GM21528 (cell line): Measurements from ENCODE around the gene CPNE6.

Experiments
- ATAC-seq: cut with Tn5 transposase; IDR thresholded peaks from one replicate; pipeline ENCODE4 v1.9.1; 2021; ENCODE audit warnings: mild to moderate bottlenecking, moderate library complexity; ENCODE audit not compliant: unreplicated experiment, low FRiP score

CPNE6 gene

DNA sequence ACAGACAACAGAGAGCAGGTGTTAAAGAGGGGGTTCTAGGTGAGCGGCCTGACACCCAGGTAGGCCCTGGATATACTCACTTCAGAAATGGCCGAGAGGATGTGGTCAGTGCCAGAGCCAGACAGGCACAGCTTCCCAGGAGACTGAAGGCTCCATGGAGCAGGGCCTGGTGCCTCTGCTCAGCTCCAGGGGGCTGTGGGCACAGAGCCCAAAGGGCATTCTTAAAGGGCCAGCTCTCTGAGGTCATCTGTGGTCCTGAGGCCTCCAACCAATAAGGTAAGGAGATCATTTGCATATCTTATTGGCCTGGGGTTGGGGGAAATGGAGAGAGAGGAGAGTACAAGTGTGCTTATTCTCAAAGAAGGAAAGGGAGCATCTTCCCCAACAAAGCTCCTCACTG lies 13.1 kb downstream of the CPNE6 start:
- ATAC-seq, result no peak

DNA sequence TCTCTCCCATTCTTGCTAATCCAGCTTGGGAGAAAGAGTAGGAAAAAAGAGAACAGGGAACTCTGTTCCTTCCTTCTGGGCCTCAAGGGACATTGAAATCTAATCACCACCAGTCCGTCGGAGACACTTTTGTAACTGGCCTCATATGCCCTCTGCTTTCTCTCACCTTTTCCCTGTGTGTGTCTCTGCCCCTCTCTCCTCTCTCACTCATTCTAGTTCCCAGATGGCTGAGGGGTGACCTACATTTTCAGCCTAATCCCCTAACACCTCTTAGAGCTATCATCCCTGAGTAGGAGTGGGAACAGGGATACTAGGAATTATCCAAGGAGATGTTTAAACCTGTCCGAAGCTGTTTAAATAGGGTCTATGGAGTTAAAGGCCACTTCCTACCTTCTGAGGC lies 13.9 kb downstream of the CPNE6 start:
- ATAC-seq, result no peak

DNA sequence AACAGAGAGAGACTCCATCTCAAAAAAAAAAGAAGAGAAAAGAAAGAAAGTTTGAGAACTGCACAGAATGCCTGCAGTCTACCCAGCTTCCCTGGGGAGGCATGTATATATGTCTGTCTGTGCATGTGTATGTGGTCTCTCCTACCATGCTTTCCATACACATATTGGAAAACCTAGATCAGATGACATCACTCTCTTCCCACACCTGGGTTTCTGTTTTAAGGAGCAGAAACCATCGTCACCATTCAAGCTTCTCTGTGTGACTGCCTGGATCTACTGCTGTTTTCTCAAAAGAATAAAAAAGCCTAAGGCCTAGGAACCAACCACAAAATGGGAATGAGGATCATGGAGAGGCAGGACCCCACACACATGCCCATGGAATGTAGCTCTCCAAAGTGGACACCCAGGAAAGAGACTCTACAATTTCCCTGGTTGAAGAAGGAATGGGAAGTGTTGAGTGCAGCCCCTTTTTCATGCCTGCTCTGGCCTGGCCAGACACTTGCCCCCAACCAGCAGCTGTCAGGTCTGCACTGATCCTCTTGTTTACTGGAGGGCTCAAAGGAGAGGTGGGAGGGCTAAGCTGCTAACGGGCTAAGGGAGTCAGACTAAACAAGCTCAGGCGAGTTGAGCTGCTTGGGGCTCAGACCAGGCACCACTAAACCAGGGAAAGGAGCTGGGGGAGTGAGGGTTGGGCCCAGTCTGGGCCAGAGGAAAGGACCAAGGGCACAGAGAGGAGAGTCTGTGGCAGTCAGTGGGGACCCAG lies 15.0 kb downstream of the CPNE6 start:
- ATAC-seq, result no peak

DNA sequence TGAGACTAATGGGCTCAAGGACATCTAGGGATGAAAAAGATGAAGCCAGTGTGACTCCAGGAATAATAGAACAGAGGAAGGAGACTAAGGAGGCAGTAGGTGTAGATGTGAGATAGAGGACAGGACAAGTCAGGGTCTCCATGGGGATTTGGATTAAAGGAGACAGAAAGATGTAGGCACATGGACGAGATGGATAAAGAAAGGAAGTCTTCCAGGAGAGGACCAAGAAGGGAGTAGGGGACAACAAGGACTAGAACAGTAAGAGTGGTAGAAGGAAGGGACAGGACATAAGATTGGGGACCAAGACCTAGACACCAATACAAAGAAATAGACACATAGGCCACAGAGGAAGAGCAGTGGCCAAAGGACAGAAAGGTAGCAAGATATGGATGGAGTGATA lies 15.6 kb downstream of the CPNE6 start:
- no peak for ATAC-seq

DNA sequence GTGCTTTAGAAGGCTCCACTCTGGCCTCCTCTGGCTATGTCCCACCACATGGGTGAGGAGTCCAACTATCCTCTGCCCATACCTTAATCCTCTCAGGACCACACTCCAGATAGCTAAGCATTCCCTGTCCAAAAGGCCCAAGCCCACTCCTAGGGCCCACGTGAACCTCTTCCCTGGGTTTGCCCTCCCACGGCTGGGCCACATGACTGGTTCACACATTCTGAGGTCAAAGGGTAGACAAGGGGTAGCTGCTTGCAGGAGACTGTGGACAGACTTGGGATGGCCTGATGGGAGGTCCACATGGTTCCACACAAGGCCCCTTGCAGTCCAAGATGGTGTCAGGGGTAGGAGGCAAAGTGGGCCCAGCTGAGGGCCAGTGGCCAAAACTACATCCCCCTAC lies 16.7 kb downstream of the CPNE6 start:
- ATAC-seq, result no peak

DNA sequence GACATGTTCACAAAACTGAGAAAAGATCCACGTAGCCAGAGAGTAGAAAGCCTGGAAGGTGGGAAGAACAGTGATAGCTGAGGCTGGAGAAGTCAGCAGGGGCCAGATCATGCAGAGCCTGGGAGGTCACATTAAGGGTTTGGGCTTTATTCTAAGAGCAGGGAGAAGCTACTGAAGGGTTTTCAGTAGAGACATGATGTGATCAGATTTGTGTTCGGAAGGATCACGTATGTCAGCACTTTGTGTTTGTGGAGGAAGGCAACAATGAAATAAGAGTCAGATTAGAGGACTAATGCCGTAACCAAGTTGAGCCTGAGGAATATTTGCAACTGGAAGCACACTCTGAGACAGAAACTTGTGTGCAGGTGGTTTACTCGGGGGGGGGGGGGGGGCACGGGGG lies 18.5 kb downstream of the CPNE6 start:
- no peak for ATAC-seq

DNA sequence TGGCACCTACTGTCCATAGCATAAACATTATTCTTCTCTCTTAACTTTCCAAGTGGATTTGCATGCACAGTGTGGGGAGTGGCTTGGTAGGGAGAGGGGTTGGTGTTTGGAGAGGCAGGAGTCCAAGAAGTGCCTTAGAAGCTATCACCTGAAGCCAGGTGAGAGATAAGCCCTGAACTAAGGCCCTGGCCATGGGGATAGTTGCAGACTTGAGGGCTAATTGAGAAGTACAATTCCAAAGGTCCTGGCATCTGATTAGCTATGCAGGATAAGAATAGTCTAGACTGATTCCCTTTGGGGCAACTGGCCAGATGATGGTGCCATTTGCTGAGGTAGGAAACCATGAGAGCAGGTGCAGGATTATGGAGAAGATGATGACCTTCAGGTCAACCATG lies 20.7 kb downstream of the CPNE6 start:
- ATAC-seq, result no peak

DNA sequence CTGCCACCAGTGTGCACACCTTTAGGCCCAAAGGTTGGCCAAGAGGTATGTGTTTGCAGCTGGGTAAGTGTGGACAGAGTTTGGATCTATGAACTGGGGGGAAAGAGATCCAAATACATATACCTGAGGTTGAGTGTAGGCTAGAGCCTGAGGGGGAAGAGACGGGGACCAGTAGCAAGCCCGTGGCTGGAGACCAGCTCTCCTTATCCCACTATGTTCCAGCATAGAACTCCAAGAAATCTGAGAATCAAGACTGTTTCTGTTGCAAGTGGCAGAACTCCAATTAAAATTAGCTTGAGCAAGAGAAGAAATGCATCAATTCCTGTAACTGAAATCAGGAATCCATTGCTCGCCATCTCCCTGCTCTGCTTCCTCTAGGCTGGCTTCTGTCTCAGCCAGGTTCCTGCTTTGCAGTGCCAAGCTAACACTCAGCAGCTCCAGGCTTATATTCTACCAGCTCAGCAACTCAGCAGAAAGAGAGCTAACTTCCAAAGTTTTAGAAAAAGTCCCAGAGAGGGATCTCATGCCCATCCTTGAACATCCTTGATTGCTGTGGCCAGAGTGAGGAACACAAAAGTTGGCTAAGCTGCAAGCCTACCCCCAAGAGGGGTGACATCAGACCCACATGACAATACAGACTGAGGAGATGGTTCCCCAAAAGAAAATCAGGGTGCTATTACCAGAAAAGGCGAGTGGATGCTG lies 21.3 kb downstream of the CPNE6 start:
- no peak for ATAC-seq

DNA sequence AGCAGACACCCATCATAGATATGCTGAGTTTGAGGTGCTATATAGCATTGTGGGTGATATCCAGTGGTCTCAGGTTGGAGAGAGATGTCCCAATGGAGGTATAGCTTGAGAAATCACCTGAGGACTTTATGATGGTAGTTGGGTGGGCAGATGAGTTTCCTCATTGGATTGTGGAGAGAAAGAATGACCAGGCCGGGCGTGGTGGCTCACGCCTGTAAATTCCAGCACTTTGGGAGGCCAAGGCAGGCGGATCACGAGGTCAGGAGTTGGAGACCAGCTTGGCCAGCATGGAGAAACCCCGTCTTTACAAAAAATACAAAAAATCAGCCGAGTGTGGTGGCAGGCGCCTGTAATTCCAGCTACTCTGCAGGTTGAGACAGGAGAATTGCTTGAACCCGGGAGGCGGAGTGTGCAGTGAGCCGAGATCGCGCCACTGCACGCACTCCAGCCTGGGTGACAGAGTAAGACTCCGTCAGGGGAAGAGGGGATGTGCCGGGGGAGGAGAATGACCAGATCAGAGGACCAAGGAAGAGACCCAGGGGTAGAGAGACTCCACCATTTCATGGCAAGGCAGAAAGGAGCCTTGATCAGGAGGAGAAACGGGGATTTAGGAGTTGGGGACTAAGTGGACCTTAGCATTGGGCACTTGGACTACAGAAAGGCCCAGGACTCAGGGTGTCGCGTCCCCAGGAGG lies 22.0 kb downstream of the CPNE6 start:
- ATAC-seq, result no peak

DNA sequence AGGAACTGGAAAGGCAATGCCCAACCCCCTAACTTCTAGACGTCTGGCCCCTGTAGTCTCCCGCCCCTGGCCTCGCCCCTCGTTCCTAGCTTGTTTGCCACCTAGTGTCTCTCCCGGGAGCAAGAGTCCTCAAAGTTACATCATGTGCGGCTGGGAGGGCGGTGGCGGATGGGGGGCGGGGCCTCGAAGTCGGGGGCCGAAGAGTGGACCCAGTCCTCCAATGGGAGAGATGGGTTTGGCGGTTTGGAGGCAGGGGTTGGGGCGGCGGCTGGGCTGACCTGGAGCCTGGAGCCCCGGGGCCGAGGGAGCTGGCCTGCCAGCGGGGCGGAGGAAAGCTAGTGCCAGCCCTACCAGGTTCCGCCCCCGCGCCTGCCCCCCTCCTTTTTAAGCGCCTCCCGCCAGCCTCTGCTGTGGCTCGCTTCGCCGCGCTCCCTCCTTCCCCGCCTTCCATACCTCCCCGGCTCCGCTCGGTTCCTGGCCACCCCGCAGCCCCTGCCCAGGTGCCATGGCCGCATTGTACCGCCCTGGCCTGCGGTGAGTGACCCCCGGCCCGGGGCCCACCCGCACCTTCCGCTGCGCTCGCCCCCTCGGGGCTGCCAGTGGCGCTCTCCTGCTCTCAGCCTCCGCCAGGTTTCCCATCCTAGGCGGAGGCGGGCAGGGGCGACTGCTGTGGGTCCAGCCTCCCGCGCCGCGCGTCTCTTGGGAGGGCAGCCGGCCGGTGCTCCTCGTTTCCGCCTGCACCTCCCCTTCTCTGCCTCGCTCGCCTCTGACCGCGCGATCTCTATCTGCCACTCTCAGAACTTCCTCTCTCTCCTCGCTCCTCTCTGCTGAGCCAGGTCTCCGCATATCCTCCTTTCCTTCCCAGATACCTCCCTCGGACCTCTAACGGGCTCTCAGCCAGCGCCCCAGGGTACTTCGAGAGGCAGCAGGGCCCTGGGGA lies 22.8 kb downstream of the CPNE6 start, which contains the start of gene PCK2:
Gene PCK2, plus strand, starts transcription at position 411 of the 940 bp plus-strand sequence. Its CDS starts 95 bp downstream, at position 506.
- peak; percentile 51 for ATAC-seq

DNA sequence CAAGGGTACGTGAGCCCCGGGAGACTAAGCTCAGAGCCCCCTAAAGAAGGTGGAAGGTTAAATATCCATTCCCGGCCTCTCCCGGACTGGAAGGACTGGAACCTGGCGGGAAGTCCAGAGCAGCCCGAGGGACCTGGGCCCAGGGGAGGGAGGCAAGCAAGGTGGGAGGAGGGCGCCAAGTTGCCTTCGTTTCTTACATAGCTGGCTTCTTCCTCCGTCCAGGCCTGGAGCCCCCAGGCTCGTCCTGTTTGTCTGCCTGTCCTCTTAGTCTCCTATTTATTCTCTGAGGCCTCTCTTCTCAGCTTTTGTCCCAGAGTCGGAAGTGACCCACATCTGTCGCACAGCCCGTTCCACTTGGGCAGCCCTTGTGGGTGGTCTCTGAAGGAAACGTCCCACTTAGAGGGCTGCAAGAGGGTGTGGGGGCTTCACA lies 23.5 kb downstream of the CPNE6 start:
- ATAC-seq, result peak; percentile 2

DNA sequence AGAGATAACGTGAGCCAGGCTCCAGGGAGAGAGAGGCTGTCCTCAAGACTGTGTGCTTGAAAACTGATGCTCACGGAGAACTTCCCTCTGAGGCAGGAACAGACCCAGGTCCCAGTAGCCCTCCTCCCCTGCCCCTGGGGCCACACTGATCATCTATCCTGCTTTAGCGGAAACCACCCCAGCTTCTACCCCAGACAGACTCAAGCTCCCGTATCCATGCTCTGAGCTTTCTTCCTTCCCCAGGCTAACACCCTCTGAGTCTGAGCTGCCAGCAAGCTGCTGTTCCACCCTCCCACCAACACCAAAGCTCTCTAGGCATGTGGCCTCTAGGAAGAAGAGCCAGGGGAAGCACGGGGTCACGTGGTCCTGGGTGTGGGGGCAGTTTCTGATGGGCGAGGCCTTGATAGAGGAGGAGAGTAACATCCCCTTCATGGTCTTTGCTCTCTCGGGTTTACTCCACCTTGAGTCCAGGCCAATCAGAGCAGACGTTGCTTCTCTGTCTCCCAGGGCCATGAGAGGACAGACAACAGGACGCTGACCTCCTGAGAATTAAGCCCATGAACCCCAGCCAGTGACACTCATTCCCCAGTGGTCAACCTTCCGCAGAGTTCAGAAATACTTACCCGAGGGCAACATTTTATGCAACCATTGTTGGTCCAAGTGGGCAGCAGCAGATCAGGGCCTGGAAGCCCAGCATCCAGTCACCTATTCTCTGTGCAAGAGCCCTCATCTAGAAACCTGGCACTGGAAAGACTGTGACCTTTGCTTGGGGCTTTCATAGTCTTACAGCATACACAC lies 24.1 kb downstream of the CPNE6 start:
- ATAC-seq, result peak; percentile 61

DNA sequence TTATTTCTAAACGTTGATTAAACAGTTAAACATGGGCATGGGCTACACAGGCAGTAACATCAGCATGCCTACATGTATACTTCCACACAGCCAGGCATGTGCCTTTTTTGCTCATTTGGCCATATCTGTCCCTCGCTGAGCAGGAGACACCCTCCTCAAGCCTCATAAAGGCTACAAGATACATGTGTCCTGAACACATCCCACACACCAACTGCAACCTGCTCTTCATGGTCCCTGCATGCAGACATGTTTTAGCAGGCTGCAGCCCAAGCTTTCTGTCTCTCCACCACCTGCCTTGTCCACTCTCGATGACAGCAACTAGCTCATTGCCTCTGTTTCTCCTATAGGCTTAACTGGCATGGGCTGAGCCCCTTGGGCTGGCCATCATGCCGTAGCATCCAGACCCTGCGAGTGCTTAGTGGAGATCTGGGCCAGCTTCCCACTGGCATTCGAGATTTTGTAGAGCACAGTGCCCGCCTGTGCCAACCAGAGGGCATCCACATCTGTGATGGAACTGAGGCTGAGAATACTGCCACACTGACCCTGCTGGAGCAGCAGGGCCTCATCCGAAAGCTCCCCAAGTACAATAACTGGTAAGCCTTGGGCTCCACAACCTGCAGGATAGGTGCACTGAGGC lies 25.3 kb downstream of the CPNE6 start:
- ATAC-seq, result no peak

DNA sequence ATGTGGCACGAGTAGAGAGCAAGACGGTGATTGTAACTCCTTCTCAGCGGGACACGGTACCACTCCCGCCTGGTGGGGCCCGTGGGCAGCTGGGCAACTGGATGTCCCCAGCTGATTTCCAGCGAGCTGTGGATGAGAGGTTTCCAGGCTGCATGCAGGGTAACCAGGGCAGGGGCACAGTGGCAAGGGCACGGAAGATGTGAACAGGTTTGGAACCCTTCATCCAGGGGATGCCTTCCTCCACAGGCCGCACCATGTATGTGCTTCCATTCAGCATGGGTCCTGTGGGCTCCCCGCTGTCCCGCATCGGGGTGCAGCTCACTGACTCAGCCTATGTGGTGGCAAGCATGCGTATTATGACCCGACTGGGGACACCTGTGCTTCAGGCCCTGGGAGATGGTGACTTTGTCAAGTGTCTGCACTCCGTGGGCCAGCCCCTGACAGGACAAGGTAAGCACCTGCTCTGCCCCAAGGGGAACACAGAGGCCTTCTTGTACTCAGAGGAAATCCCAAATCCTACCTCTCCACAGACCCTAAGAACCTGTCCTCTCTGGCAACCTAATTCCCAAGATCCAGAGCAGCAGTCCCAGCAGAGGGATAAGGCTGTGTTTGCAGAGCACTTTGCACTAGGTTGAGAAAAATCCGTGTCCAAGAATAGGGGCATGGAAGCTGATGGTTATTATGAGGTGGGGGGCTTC lies 27.0 kb downstream of the CPNE6 start:
- no peak for ATAC-seq

DNA sequence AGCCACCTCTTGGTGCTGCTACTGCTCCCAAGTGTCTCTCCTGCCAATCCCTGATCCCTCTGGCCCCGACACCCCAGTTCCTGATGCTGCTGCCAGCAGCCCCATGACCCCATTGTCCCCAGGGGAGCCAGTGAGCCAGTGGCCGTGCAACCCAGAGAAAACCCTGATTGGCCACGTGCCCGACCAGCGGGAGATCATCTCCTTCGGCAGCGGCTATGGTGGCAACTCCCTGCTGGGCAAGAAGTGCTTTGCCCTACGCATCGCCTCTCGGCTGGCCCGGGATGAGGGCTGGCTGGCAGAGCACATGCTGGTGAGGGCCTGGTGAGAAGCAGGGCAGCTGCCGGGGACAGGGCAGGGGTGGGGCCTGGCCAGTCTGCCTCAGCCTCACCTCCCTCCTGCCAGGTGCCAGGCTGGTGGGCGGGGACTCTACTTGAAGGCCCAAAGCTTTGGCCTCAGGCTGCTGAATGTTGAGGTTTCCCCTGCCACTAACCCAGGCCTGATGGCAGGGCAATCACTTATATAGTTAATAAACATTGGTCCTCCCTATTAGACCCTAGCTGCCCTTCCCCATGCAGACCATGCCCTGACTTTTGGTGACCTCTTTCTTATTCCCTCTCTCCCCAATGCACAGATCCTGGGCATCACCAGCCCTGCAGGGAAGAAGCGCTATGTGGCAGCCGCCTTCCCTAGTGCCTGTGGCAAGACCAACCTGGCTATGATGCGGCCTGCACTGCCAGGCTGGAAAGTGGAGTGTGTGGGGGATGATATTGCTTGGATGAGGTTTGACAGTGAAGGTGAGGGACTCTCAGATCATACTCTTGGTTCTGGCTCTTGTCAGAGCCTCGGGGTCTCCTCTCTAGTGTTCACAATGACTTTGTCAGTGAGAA lies 27.8 kb downstream of the CPNE6 start:
- no peak for ATAC-seq

DNA sequence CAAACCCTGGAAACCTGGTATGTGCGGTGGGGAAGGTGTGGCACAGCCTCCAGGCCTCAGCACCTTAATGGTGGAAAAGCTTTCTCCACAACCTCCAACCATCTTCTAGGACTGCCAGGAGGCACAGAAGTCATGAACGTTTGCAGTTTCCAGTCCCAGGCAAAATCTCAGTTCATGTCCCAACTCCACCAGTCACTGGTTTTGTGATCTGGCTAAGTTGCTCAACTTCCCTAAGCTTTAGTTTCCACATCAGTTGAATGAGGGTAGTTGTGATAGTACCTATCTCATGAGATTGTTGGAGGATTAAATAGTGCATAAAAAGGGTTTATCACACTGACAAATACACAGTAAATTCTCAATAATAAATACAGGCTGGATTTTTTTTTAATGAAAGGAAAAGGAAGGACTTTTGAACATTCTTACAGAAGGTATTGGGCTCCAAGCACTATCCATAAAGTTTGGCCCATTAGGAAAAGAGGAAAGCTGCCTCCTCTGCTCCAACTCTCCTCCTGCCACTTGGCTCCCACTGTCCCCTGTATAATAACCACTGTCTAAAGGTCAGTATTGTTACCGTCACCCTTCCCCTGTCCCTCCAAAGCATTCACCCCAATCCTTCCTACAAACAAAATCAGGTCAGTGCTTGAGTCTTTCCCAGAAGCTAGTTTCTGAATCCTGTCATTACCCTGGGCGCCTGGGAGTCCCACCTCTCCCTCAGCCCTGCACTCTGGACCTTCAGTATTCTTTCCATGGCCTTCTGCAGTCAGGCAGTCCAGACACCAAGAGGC lies 29.0 kb downstream of the CPNE6 start:
- ATAC-seq, result no peak

DNA sequence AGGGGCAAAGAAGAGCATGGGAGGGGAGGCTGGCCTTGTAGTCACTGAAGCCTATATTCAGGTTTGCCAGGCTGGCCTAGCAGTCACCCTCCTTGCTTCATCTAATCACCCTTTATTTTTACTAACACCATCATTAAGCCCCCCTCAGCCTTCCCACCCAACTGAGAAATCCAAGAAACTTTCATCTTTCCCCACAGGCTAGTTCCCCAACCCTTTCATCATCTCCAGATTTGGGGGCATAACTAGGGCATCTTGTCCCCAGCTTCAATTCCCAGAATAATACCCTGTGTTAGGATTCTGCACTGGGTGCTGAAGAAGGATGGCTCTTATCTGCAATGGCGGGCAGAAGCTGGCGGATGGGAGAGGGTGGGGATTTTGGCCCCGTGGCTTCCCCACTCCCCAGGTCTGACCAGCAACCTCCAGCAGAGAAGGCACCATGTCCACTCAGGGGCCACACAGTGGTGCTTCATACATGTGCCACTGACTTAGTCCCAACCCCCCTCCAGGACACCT lies 29.7 kb downstream of the CPNE6 start:
- ATAC-seq, result no peak
